Hepatocyte (in vitro differentiated cells): Measurements from ENCODE around the gene TOMM70.

Source experiments
- CTCF ChIP-seq: fragments of 200-600 bp; sonication (generic); IDR thresholded peaks from 2 replicates; pipeline ENCODE4 v1.5.1; 2016; ENCODE audit warnings: antibody characterized with exemption, mild to moderate bottlenecking; ENCODE audit not compliant: poor library complexity
- EZH2 ChIP-seq: fragments of 200-600 bp; sonication (generic); IDR thresholded peaks from 2 replicates; pipeline ENCODE4 v1.6.1; 2016; ENCODE audit warnings: antibody characterized with exemption, mild to moderate bottlenecking, borderline replicate concordance
- EZH2phosphoT487 ChIP-seq: fragments of 200-600 bp; sonication (generic); IDR thresholded peaks from one replicate; pipeline ENCODE4 v1.6.1; 2018; ENCODE audit warnings: antibody characterized with exemption, mild to moderate bottlenecking, low read depth, moderate library complexity; ENCODE audit not compliant: unreplicated experiment, severe bottlenecking

GRCh38 chr3:100399341-100400071, 1.4 kb downstream of the TOMM70 start:
- no peak for TF ChIP-seq CTCF
- no peak for TF ChIP-seq EZH2
- TF ChIP-seq EZH2phosphoT487, result no peak
